Left ventricle myocardium inferior (tissue), 1 donor: ENCODE data around the gene CTXN1. TPM values are rescaled to one million over a fixed set of nuclear protein-coding genes. Genes with fewer than 3 reads are reported as not detected.

Source experiments
- DNase-seq: peaks from one replicate; pipeline ENCODE4 v3.0.0-alpha.2; 2020
- H3K27ac ChIP-seq: fragments of 200-600 bp; replicated peaks from 2 replicates; pipeline ENCODE4 v1.8.0; 2021
- H3K27me3 ChIP-seq: fragments of 200-600 bp; 2 replicates; pipeline ENCODE4 v1.8.0; 2021; ENCODE audit warnings: low read depth
- H3K36me3 ChIP-seq: fragments of 200-600 bp; 2 replicates; pipeline ENCODE4 v1.8.0; 2021
- H3K4me1 ChIP-seq: fragments of 200-600 bp; 2 replicates; pipeline ENCODE4 v1.8.0; 2021
- H3K4me3 ChIP-seq: fragments of 200-600 bp; 2 replicates; pipeline ENCODE4 v1.8.0; 2021; ENCODE audit warnings: mild to moderate bottlenecking, moderate library complexity
- H3K9me3 ChIP-seq: fragments of 200-600 bp; replicated peaks from 2 replicates; pipeline ENCODE4 v1.8.0; 2021
- CTCF ChIP-seq: fragments of 200-600 bp; IDR thresholded peaks from 2 replicates; pipeline ENCODE4 v1.8.0; 2021; ENCODE audit warnings: antibody characterized with exemption, mild to moderate bottlenecking, borderline replicate concordance
- intact Hi-C: fragments of 100-400 bp; cut with micrococcal nuclease; formaldehyde crosslinking; loops from one replicate; pipeline ENCODE4 v1.11.0; 2022
- total RNA-seq: library from RNA; stranded (reverse); fragmentation: NEBNext Ultra II Directional; extraction: Animal tissue kit (Norgen Biotek cat#: 25700); gene quantifications from one replicate; pipeline ENCODE4 v1.2.1, GENCODE V29; 2021
- donor health status: DM: no; HTN: yes; CAD: no; lungs with severe emphysema.

Gene CTXN1
- total RNA-seq, 1 donor from 2014 or later, result 0.22 TPM

GRCh38 chr19:7953576-7953975, 27.6 kb upstream of the CTXN1 start:
- Histone ChIP-seq H3K36me3 (peaks cover 4% of the 10 kb centered on the region), H3K27ac (no peak overlapping the region), H3K4me1 (peaks cover 19% of the 10 kb centered on the region), H3K27me3 (no peaks in the 10 kb centered on the region), H3K4me3 (no peak overlapping the region), H3K9me3 (no peaks in the 10 kb centered on the region)
- no peak for TF ChIP-seq CTCF
- intact Hi-C loops, result no loop called here
- no peak for DNase-seq

GRCh38 chr19:7953060-7953459, 27.1 kb upstream of the CTXN1 start:
- H3K4me1 ChIP-seq, result peaks cover 19% of the 10 kb centered on the region
- no peaks in the 10 kb centered on the region for H3K9me3 ChIP-seq
- H3K4me3 ChIP-seq, result no peak overlapping the region
- no peak for DNase-seq
- peaks cover 4% of the 10 kb centered on the region for H3K36me3 ChIP-seq
- no peak overlapping the region for H3K27ac ChIP-seq
- intact Hi-C loops, result no loop called here
- TF ChIP-seq CTCF, result no peak
- H3K27me3 ChIP-seq, result no peaks in the 10 kb centered on the region

- intact Hi-C loops, result no loop called here
- Histone ChIP-seq H3K36me3 (no peaks in the 10 kb centered on the region), H3K4me1 (peaks cover 28% of the 10 kb centered on the region), H3K27me3 (no peaks in the 10 kb centered on the region), H3K9me3 (no peaks in the 10 kb centered on the region), H3K4me3 (no peak overlapping the region), H3K27ac (no peak overlapping the region)
- TF ChIP-seq CTCF, result no peak
- no peak for DNase-seq
Observed at GRCh38 chr19:7947939-7948338, 22.0 kb upstream of the CTXN1 start.

- TF ChIP-seq CTCF, result peak; percentile 90
- Histone ChIP-seq H3K4me3 (peak overlapping the region; percentile 75), H3K27ac (peak overlapping the region; percentile 95), H3K4me1 (peaks cover 27% of the 10 kb centered on the region), H3K27me3 (no peaks in the 10 kb centered on the region), H3K9me3 (no peaks in the 10 kb centered on the region), H3K36me3 (peaks cover 16% of the 10 kb centered on the region)
- intact Hi-C loops, result no loop called here
- peak; percentile 86 for DNase-seq
Observed at GRCh38 chr19:7944177-7944761, 18.3 kb upstream of the CTXN1 start.

GRCh38 chr19:7943444-7944176, 17.7 kb upstream of the CTXN1 start, which contains the start of gene TIMM44:
TIMM44 (minus strand) TSS chr19:7943666; CDS start chr19:7943651, 15 bp downstream.
- intact Hi-C loops, result no loop called here

More at GRCh38 chr19:7943444-7944176, 17.7 kb upstream of the CTXN1 start, which contains the start of gene TIMM44:
- peak; percentile 99 for DNase-seq
- H3K36me3 ChIP-seq, result peaks cover 23% of the 10 kb centered on the region
- H3K4me1 ChIP-seq, result peaks cover 32% of the 10 kb centered on the region
- no peaks in the 10 kb centered on the region for H3K27me3 ChIP-seq
- peak within 1 kb of the TSS; percentile 95 for H3K27ac ChIP-seq
- no peak for TF ChIP-seq CTCF
- H3K4me3 ChIP-seq, result peak within 1 kb of the TSS; percentile 75
- H3K9me3 ChIP-seq, result no peaks in the 10 kb centered on the region
